Activated T-helper 17 cell treated with anti-CD3 and anti-CD28 coated beads, Interleukin-2, amount 50 U/mL, for 72 hours (primary cell): Measurements from ENCODE around the gene SULT2B1. TPM values are rescaled to one million over a fixed set of nuclear protein-coding genes. Genes with fewer than 3 reads are reported as not detected.

Source experiments
- ATAC-seq: fragments of 150-1000 bp; cut with Tn5 transposase; replicated peaks from 2 replicates; pipeline ENCODE4 v1.10.0; 2021; ENCODE audit warnings: mild to moderate bottlenecking, moderate library complexity
- H3K27ac Mint-ChIP-seq: one replicate; pipeline ENCODE4 v1.8.0; 2022; ENCODE audit warnings: mixed read lengths
- H3K27me3 Mint-ChIP-seq: one replicate; pipeline ENCODE4 v1.8.0; 2022; ENCODE audit warnings: mixed read lengths
- H3K36me3 Mint-ChIP-seq: one replicate; pipeline ENCODE4 v1.8.0; 2022; ENCODE audit warnings: low read depth, mild to moderate bottlenecking, mixed read lengths
- H3K4me1 Mint-ChIP-seq: one replicate; pipeline ENCODE4 v1.8.0; 2022; ENCODE audit warnings: mixed read lengths
- H3K4me3 Mint-ChIP-seq: one replicate; pipeline ENCODE4 v1.8.0; 2022; ENCODE audit warnings: mild to moderate bottlenecking, mixed read lengths
- H3K9me3 Mint-ChIP-seq: one replicate; pipeline ENCODE4 v1.8.0; 2022; ENCODE audit warnings: mixed read lengths
- total RNA-seq, 2 donors: library from RNA; stranded (reverse); gene quantifications; one replicate each; pipeline ENCODE4 v1.2.3, GENCODE V29; 2022

The SULT2B1 gene
- total RNA-seq, 2 donors from 2014 or later: not detected

DNA sequence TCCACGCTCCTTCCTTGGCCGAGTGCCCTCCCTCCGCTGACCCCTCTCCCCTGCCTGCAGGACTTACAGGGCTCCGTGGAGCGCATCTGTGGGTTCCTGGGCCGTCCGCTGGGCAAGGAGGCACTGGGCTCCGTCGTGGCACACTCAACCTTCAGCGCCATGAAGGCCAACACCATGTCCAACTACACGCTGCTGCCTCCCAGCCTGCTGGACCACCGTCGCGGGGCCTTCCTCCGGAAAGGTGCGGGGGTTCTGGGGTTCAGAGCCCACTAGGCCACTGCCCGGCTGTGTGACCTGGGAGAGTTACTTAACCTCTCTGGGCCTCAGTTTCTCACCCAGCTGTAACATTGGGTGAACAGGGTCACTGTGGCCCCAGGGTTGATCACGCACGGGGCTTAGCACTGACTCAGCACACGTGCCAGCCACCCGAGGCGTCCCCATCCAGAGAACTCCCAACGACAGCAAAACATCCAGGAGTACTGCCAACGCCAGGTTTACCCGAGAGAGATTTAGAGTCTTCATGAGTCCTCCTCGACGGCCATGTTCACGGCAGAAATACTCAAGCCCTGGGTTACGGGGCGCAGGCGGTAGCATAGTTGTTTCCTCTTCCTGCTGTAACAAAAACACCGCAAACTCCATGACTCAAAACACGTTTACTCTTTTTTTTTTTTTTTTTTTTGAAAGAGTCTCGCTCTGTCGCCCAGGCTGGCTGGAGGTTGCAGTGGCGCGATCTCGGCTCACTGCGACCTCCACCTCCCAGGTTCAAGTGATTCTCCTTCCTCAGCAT is 44.9 kb downstream of the SULT2B1 start:
- peaks cover 6% of the 10 kb centered on the region for H3K4me1 Mint-ChIP-seq
- H3K4me3 Mint-ChIP-seq: peak overlapping the region; percentile 81
- H3K27ac Mint-ChIP-seq: peak overlapping the region; percentile 80
- ATAC-seq: peak; percentile 92
- no peaks in the 10 kb centered on the region for H3K27me3 Mint-ChIP-seq
- peaks cover 24% of the 10 kb centered on the region for H3K36me3 Mint-ChIP-seq
- H3K9me3 Mint-ChIP-seq: no peaks in the 10 kb centered on the region

DNA sequence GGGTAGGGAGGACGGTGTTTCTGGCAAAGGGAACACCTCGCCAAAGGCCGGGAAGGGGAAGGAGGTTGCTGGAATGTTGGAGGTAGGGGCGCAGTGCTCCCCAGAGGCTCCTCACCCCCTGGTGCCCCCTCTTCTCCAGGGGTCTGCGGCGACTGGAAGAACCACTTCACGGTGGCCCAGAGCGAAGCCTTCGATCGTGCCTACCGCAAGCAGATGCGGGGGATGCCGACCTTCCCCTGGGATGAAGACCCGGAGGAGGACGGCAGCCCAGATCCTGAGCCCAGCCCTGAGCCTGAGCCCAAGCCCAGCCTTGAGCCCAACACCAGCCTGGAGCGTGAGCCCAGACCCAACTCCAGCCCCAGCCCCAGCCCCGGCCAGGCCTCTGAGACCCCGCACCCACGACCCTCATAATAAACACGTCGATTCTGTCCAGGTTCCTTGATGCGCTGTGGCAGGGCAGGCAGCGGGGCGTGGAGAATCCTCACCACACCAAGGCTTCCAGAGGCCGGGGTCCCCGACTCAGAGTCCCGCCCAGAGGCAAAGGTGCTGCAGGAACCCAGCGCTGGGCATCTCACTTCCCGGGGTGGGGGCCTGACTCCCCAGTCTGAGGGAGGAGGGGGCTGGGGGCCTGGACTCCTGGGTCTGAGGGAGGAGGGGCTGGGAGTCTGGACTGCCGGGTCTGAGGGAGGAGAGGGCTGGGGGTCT is 47.2 kb downstream of the SULT2B1 start:
- Mint-ChIP-seq H3K9me3 (no peaks in the 10 kb centered on the region), H3K4me3 (no peak overlapping the region), H3K4me1 (peaks cover 5% of the 10 kb centered on the region), H3K27ac (no peak overlapping the region), H3K36me3 (peaks cover 24% of the 10 kb centered on the region), H3K27me3 (no peaks in the 10 kb centered on the region)
- ATAC-seq: no peak

DNA sequence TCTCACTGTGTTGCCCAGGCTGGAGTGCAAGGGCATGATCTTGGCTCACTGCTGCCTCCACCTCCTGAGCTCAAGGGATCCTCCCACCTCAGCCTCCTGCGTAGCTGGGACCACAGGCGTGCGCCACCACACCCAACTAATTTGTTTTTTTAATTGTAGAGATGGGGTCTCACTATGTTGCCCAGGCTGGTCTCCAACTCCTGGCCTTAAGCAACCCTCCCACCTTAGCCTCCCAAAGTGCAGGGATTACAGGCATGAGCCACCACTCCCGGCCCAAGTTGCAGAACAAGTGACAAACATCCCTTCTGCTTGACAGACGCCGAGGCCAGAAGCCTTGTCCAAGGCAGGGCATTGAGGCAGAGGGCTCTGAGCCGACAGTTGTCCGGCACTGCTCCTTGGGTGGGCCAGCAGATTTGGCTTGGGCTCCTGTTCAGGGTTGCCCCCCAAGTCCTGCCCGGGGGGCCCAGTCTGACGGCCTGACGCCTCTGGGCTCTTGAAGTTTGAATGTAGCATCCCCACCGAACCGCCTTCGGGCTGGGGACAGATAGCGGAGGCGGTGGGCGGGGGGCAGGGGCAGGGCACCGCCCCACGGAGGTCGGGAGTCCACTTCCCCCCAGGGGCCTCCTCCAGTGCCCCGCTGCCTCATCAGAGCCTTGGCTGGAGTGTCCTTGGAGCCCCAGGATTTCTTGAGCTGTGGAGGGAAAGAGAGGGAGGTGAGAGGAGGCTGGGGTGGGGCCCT is 48.9 kb downstream of the SULT2B1 start:
- H3K9me3 Mint-ChIP-seq: no peaks in the 10 kb centered on the region
- H3K4me1 Mint-ChIP-seq: no peaks in the 10 kb centered on the region
- no peak overlapping the region for H3K27ac Mint-ChIP-seq
- H3K36me3 Mint-ChIP-seq: peaks cover 12% of the 10 kb centered on the region
- H3K27me3 Mint-ChIP-seq: no peaks in the 10 kb centered on the region
- ATAC-seq: no peak
- no peak overlapping the region for H3K4me3 Mint-ChIP-seq

DNA sequence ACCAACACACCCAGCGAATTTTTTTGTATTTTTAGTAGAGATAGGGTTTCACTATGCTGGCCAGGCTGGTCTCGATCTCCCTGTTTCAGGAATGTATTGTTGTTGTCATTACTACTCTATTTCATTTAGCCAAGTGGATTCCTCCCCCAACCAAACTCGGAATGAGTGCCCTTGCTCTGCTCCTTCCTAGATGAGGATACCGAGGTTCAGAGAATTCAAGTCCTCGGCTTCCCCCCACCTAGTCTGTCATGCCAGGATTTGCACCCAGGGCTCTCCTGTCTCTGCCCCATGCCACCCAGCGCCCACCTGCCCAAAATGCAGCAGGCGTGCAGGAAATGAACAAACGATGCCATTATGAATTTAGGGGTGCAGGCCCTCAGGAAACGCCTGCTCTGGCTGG is 51.0 kb downstream of the SULT2B1 start:
- Mint-ChIP-seq H3K36me3 (no peaks in the 10 kb centered on the region), H3K4me3 (no peak overlapping the region), H3K27ac (no peak overlapping the region), H3K4me1 (no peaks in the 10 kb centered on the region), H3K9me3 (no peaks in the 10 kb centered on the region), H3K27me3 (no peaks in the 10 kb centered on the region)
- ATAC-seq: no peak

- Mint-ChIP-seq H3K4me1 (no peaks in the 10 kb centered on the region), H3K4me3 (no peak overlapping the region), H3K27ac (no peak overlapping the region), H3K9me3 (no peaks in the 10 kb centered on the region), H3K27me3 (no peaks in the 10 kb centered on the region), H3K36me3 (no peaks in the 10 kb centered on the region)
- no peak for ATAC-seq
Observed at GRCh38 chr19:48603449-48603848, 51.5 kb downstream of the SULT2B1 start.

DNA sequence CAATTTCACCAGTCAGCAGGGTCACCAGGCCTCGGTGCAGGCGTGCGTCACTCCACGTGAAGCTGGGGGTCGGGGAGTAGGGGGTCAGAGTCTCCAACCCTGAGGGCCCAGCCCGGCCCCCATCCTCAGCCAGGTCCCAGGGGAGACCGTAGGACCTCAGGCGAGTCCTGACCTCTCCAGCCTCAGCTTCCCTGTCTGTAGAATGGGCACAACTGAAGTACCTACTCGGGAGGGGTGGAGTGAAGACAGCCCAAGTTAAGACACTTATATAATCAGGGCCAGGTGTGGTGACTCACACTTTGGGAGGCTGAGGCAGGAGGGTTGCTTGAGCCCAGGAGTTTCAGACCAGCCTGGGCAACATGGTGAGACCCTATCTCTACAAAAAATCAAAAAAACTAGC is 51.9 kb downstream of the SULT2B1 start:
- Mint-ChIP-seq H3K4me3 (no peak overlapping the region), H3K27ac (no peak overlapping the region), H3K36me3 (no peaks in the 10 kb centered on the region), H3K9me3 (no peaks in the 10 kb centered on the region), H3K4me1 (no peaks in the 10 kb centered on the region), H3K27me3 (no peaks in the 10 kb centered on the region)
- no peak for ATAC-seq

- Mint-ChIP-seq H3K36me3 (no peaks in the 10 kb centered on the region), H3K4me1 (no peaks in the 10 kb centered on the region), H3K27ac (no peak within 1 kb of the TSS), H3K9me3 (no peaks in the 10 kb centered on the region), H3K4me3 (no peak within 1 kb of the TSS), H3K27me3 (no peaks in the 10 kb centered on the region)
- no peak for ATAC-seq
Observed at GRCh38 chr19:48606463-48607358, 54.7 kb downstream of the SULT2B1 start, which contains the start of gene SPACA4. TSS of gene SPACA4 (plus strand) at chr19:48606742. CDS start at chr19:48606979, 237 bp downstream.

- Mint-ChIP-seq H3K4me1 (no peaks in the 10 kb centered on the region), H3K27ac (no peak overlapping the region), H3K9me3 (no peaks in the 10 kb centered on the region), H3K36me3 (no peaks in the 10 kb centered on the region), H3K27me3 (no peaks in the 10 kb centered on the region), H3K4me3 (no peak overlapping the region)
- no peak for ATAC-seq
Observed at GRCh38 chr19:48607359-48607755, 55.4 kb downstream of the SULT2B1 start.

- peak; percentile 88 for ATAC-seq
- no peaks in the 10 kb centered on the region for H3K27me3 Mint-ChIP-seq
- no peak overlapping the region for H3K27ac Mint-ChIP-seq
- H3K36me3 Mint-ChIP-seq: peaks cover 1% of the 10 kb centered on the region
- H3K4me1 Mint-ChIP-seq: no peaks in the 10 kb centered on the region
- H3K4me3 Mint-ChIP-seq: no peak overlapping the region
- H3K9me3 Mint-ChIP-seq: no peaks in the 10 kb centered on the region
Observed at GRCh38 chr19:48608798-48609263, 56.9 kb downstream of the SULT2B1 start.

DNA sequence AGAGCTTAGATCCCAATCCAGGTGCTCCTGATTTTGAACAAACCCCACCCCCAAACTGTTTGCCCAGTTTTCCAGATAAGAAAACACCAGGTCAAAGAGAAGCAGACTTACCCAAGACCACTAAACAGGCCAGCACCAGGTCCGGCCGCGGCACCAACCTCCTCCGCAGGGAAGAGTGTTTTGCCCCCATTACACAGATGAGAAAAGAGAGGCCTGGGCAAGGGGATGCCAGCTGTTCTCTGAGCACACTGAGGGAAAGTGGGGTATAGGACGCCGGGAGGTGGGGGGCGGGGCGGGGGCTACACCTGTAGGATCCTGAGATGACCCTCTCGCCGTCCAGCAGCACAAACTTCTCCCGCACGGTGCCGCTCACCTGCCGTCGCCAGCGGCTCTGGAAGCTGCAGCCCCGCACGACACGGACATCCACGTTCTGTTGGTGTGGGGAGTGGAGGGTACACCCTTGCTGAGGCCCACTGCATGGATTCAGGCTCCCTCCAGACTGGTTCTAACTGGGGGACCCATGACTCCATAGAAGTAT is 57.7 kb downstream of the SULT2B1 start:
- Mint-ChIP-seq H3K27ac (no peak overlapping the region), H3K4me3 (no peak overlapping the region), H3K27me3 (no peaks in the 10 kb centered on the region), H3K4me1 (no peaks in the 10 kb centered on the region), H3K36me3 (peaks cover 9% of the 10 kb centered on the region), H3K9me3 (no peaks in the 10 kb centered on the region)
- ATAC-seq: no peak

GRCh38 chr19:48611872-48612271 is 59.9 kb downstream of the SULT2B1 start:
- Mint-ChIP-seq H3K36me3 (peaks cover 30% of the 10 kb centered on the region), H3K27ac (no peak overlapping the region), H3K4me1 (no peaks in the 10 kb centered on the region), H3K9me3 (no peaks in the 10 kb centered on the region), H3K4me3 (no peak overlapping the region), H3K27me3 (no peaks in the 10 kb centered on the region)
- ATAC-seq: no peak

GRCh38 chr19:48613024-48613851 is 61.3 kb downstream of the SULT2B1 start:
- no peaks in the 10 kb centered on the region for H3K4me1 Mint-ChIP-seq
- H3K9me3 Mint-ChIP-seq: no peaks in the 10 kb centered on the region
- H3K27me3 Mint-ChIP-seq: no peaks in the 10 kb centered on the region
- peaks cover 43% of the 10 kb centered on the region for H3K36me3 Mint-ChIP-seq
- no peak overlapping the region for H3K4me3 Mint-ChIP-seq
- H3K27ac Mint-ChIP-seq: peak overlapping the region; percentile 85
- no peak for ATAC-seq

DNA sequence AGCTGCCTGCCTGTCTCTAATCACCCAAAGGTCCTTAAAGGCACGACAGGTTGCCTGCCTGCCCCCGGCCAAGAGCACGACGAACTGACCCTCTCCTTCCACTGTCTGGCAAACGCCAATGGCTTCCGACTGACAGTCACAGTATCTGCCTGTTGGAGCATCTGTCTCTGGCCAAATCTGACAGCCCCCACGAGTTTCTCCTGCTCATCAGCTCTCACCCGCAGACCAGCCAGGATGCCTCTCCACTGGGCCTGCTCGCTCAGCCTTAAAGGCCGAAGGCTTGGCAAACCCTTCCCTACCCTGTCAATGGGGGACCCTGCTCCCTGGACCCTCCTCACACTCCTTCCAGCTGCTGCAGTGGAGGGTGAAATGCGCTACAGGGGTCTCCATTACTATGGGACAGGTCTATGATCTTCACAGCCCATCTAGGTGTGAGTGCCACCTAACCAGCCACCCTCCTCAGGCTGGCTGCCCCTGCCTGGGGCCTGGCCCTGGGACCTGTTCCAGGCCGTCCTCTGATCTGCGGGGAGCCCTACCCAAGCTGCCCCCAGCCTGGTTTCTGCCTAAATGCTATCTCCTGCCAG is 62.0 kb downstream of the SULT2B1 start:
- Mint-ChIP-seq H3K27me3 (no peaks in the 10 kb centered on the region), H3K9me3 (no peaks in the 10 kb centered on the region), H3K27ac (peak overlapping the region; percentile 85), H3K4me1 (no peaks in the 10 kb centered on the region), H3K36me3 (peaks cover 50% of the 10 kb centered on the region), H3K4me3 (no peak overlapping the region)
- no peak for ATAC-seq
